DOHH2 (cell line): ENCODE results near the gene SMCO4.

Source experiments
- H3F3A ChIP-seq: fragments of 200-600 bp; sonication (generic), shearing (Covaris generic); 2 replicates; pipeline ENCODE4 v1.6.0; 2016; ENCODE audit warnings: antibody characterized with exemption, mild to moderate bottlenecking; ENCODE audit not compliant: control insufficient read depth, insufficient read depth
- H3K27ac ChIP-seq: fragments of 200-600 bp; sonication (generic); 2 replicates; pipeline ENCODE4 v1.5.1; 2014; ENCODE audit warnings: low read depth, mild to moderate bottlenecking, low read length, moderate library complexity
- H3K27me3 ChIP-seq: fragments of 200-600 bp; sonication (generic); 2 replicates; pipeline ENCODE4 v1.6.1; 2014; ENCODE audit warnings: mild to moderate bottlenecking, low read length, mixed read lengths; ENCODE audit not compliant: control insufficient read depth
- H3K36me3 ChIP-seq: fragments of 200-600 bp; sonication (generic); 2 replicates; pipeline ENCODE4 v1.6.1; 2014; ENCODE audit warnings: mild to moderate bottlenecking, low read length, moderate library complexity, mixed read lengths; ENCODE audit not compliant: control insufficient read depth
- H3K4me1 ChIP-seq: fragments of 200-600 bp; sonication (generic); 2 replicates; pipeline ENCODE4 v1.6.1; 2014; ENCODE audit warnings: mild to moderate bottlenecking, low read length, mixed read lengths; ENCODE audit not compliant: control insufficient read depth
- H3K4me2 ChIP-seq: fragments of 200-600 bp; sonication (generic); 2 replicates; pipeline ENCODE4 v1.6.0; 2014; ENCODE audit warnings: mild to moderate bottlenecking, low read length, moderate library complexity
- H3K4me3 ChIP-seq: fragments of 200-600 bp; sonication (generic); 2 replicates; pipeline ENCODE4 v1.5.1; 2014; ENCODE audit warnings: mild to moderate bottlenecking, low read length, mixed read lengths
- H3K79me2 ChIP-seq: fragments of 200-600 bp; sonication (generic); 2 replicates; pipeline ENCODE4 v1.6.1; 2014; ENCODE audit warnings: mild to moderate bottlenecking, low read length, mixed read lengths; ENCODE audit not compliant: control insufficient read depth
- H3K9me2 ChIP-seq: fragments of 200-600 bp; sonication (generic); replicated peaks from 2 replicates; pipeline ENCODE4 v1.6.1; 2014; ENCODE audit warnings: mild to moderate bottlenecking, low read length, mixed read lengths; ENCODE audit not compliant: control insufficient read depth
- H3K9me3 ChIP-seq: fragments of 200-600 bp; sonication (generic); 2 replicates; pipeline ENCODE4 v1.6.1; 2014; ENCODE audit warnings: antibody characterized with exemption, low read length, mixed read lengths; ENCODE audit not compliant: control insufficient read depth, insufficient read depth
- H4K20me1 ChIP-seq: fragments of 200-600 bp; sonication (generic); 2 replicates; pipeline ENCODE4 v1.6.0; 2014; ENCODE audit warnings: low read depth, mild to moderate bottlenecking, antibody characterized with exemption, low read length, moderate library complexity; ENCODE audit not compliant: control insufficient read depth, insufficient read depth
- EZH2phosphoT487 ChIP-seq: fragments of 200-600 bp; sonication (generic); IDR thresholded peaks from 2 replicates; pipeline ENCODE4 v1.6.1; 2017; ENCODE audit warnings: borderline replicate concordance, mild to moderate bottlenecking, antibody characterized with exemption, low read length, moderate library complexity, mixed read lengths
- TF ChIP-seq, protein P1 (sequence below): fragments of 200-600 bp; sonication (generic); IDR thresholded peaks from one replicate; pipeline ENCODE4 v1.5.1; 2014; ENCODE audit warnings: antibody characterized with exemption, mild to moderate bottlenecking, low read depth, low read length; ENCODE audit not compliant: poor library complexity, severe bottlenecking

Gene SMCO4

DNA sequence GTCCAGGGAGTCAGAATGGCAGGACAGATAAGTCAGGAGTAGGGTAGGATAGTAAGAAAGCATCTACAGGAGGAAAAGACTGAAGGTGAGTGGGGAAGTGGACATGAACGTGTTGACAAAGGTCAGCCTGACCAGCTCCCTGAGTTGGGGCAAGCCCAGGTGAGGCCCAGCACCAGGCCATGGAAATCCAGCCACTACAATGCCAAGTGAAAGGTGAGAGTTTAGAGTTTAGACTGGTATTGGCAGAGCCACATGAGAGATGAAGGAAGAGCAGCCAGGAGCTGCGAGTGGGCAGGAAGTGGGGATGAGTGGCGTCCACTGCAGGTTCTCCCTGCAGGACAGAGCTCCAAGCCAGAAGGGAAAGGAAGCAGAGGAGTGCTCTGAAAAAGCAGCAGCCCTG lies 16.5 kb upstream of the SMCO4 start:
- no peak overlapping the region for H3K4me2 ChIP-seq
- no peaks in the 10 kb centered on the region for H3K27me3 ChIP-seq
- no peaks in the 10 kb centered on the region for H3K79me2 ChIP-seq
- no peak overlapping the region for H3K27ac ChIP-seq
- H3K4me3 ChIP-seq: no peak overlapping the region
- no peaks in the 10 kb centered on the region for H3K36me3 ChIP-seq
- no peak for TF ChIP-seq EZH2phosphoT487
- TF ChIP-seq, protein P1, sequence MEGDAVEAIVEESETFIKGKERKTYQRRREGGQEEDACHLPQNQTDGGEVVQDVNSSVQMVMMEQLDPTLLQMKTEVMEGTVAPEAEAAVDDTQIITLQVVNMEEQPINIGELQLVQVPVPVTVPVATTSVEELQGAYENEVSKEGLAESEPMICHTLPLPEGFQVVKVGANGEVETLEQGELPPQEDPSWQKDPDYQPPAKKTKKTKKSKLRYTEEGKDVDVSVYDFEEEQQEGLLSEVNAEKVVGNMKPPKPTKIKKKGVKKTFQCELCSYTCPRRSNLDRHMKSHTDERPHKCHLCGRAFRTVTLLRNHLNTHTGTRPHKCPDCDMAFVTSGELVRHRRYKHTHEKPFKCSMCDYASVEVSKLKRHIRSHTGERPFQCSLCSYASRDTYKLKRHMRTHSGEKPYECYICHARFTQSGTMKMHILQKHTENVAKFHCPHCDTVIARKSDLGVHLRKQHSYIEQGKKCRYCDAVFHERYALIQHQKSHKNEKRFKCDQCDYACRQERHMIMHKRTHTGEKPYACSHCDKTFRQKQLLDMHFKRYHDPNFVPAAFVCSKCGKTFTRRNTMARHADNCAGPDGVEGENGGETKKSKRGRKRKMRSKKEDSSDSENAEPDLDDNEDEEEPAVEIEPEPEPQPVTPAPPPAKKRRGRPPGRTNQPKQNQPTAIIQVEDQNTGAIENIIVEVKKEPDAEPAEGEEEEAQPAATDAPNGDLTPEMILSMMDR: no peak
- no peaks in the 10 kb centered on the region for H3K9me2 ChIP-seq
- no peaks in the 10 kb centered on the region for H4K20me1 ChIP-seq
- no peaks in the 10 kb centered on the region for H3K4me1 ChIP-seq
- H3F3A ChIP-seq: no peaks in the 10 kb centered on the region
- no peaks in the 10 kb centered on the region for H3K9me3 ChIP-seq

- H3K4me2 ChIP-seq: no peak overlapping the region
These were observed 9.7 kb upstream of the SMCO4 start for GRCh38 chr11:93552874-93553273.

GRCh38 chr11:93549976-93550375 lies 6.8 kb upstream of the SMCO4 start:
- no peaks in the 10 kb centered on the region for H3K9me3 ChIP-seq
- no peaks in the 10 kb centered on the region for H3K4me1 ChIP-seq
- no peak overlapping the region for H3K4me2 ChIP-seq
- no peaks in the 10 kb centered on the region for H3K36me3 ChIP-seq
- H3K4me3 ChIP-seq: no peak overlapping the region
- H3K79me2 ChIP-seq: no peaks in the 10 kb centered on the region
- H3K27ac ChIP-seq: no peak overlapping the region
- peaks cover 19% of the 10 kb centered on the region for H3K27me3 ChIP-seq
- TF ChIP-seq, protein P1: no peak
- no peak for TF ChIP-seq EZH2phosphoT487
- no peaks in the 10 kb centered on the region for H4K20me1 ChIP-seq
- no peaks in the 10 kb centered on the region for H3F3A ChIP-seq
- H3K9me2 ChIP-seq: no peaks in the 10 kb centered on the region

More at GRCh38 chr11:93552874-93553273, 9.7 kb upstream of the SMCO4 start:
- H3F3A ChIP-seq: no peaks in the 10 kb centered on the region
- no peaks in the 10 kb centered on the region for H3K36me3 ChIP-seq
- H3K9me2 ChIP-seq: no peaks in the 10 kb centered on the region
- H3K27me3 ChIP-seq: peaks cover 11% of the 10 kb centered on the region
- H3K79me2 ChIP-seq: no peaks in the 10 kb centered on the region
- no peak overlapping the region for H3K4me3 ChIP-seq
- H3K27ac ChIP-seq: no peak overlapping the region
- no peaks in the 10 kb centered on the region for H3K4me1 ChIP-seq
- H3K9me3 ChIP-seq: no peaks in the 10 kb centered on the region
- H4K20me1 ChIP-seq: no peaks in the 10 kb centered on the region
- TF ChIP-seq, protein P1: no peak
- no peak for TF ChIP-seq EZH2phosphoT487
